Measurements from ENCODE around the gene C14orf132. TPM values are rescaled to one million over a fixed set of nuclear protein-coding genes. Genes with fewer than 3 reads are reported as not detected.

The C14orf132 gene
- total and polyA plus RNA-seq, 9 of the 15 experiments (the other 6 are each of a cell fraction or from before 2014, with no cell fraction given), result not detected

- TF ChIP-seq CEBPG (CRISPR knock-in tag; IDR thresholded peaks at IDR 0.05), result no peak
- no peak for TF ChIP-seq CEBPG (tag; conservative IDR thresholded peaks at IDR 0.05 in 1 of 2, IDR thresholded peaks at IDR 0.05 in 1 of 2)
- no peak for TF ChIP-seq ZNF57 (CRISPR knock-in tag; IDR thresholded peaks at IDR 0.05)
- no peak for TF ChIP-seq ZNF274 (IDR thresholded peaks at IDR 0.05; ENCODE audit: borderline replicate concordance, low read depth, low read length)
- TF ChIP-seq BRCA1 (IDR thresholded peaks at IDR 0.05), result no peak
- no peak for TF ChIP-seq BRCA1 (CRISPR knock-in tag; IDR thresholded peaks at IDR 0.05)
Observed at GRCh38 chr14:96071561-96071960, 32.4 kb downstream of the C14orf132 start (continued).

GRCh38 chr14:96072076-96072475 lies 32.9 kb downstream of the C14orf132 start:
- BruUV-seq (replicated peaks), result no TSS peak

More at GRCh38 chr14:96072076-96072475, 32.9 kb downstream of the C14orf132 start:
- WGBS (ENCODE audit: insufficient coverage, low coverage, missing lambda C conversion rate), result 0% methylated on average over 7 of the region's 10 CpGs
- Histone ChIP-seq H3K9me1 (ENCODE audit: control insufficient read depth, insufficient read depth, low read length) (no peaks in the 10 kb centered on the region), H2AFZ (ENCODE audit: low read depth, low read length) (no peak overlapping the region), H3K27ac (ENCODE audit: extremely low read depth, low read depth, low read length) (no peak overlapping the region), H3K4me3 (no peak overlapping the region), H3K27me3 (ENCODE audit: control insufficient read depth in 2 of 2, insufficient read depth in 2 of 2, low read length in 2 of 2) (peaks cover 0 to 9% of the 10 kb centered on the region in 2 experiments; a peak in 1 of 5 replicates), H3K4me1 (replicated peaks in 1 of 2; ENCODE audit: control insufficient read depth in 2 of 2, insufficient read depth in 2 of 2, low read length in 2 of 2) (no peaks in the 10 kb centered on the region), H3K36me3 (ENCODE audit: control insufficient read depth, insufficient read depth, low read length) (no peaks in the 10 kb centered on the region), H3K4me2 (ENCODE audit: insufficient read depth, low read length) (no peak overlapping the region), H3K9ac (ENCODE audit: insufficient read depth in 1 of 2, low read depth in 2 of 2, low read length in 2 of 2) (no peak overlapping the region), H3K79me2 (ENCODE audit: control insufficient read depth, insufficient read depth, low read length) (no peaks in the 10 kb centered on the region), H4K20me1 (replicated peaks; ENCODE audit: control insufficient read depth, insufficient read depth, low read length) (no peaks in the 10 kb centered on the region), H3K9me3 (replicated peaks; ENCODE audit: control insufficient read depth, insufficient read depth, low read depth, low read length) (no peaks in the 10 kb centered on the region)
- in situ Hi-C loops (cut with MboI), result no loop called here
- ChIA-PET POLR2A (no interaction called here), CTCF (ENCODE audit: low intra/inter-chr PET ratio) (no interaction called here)
- FAIRE-seq, result no peak
- intact Hi-C loops (cut with micrococcal nuclease), result no loop called here
- no peak for DNase-seq (ENCODE audit: extremely low read depth in 1 of 4, low spot score in 3 of 4)
- TF ChIP-seq KDM1A (IDR thresholded peaks at IDR 0.05) (no peak), HNRNPUL1 (IDR thresholded peaks at IDR 0.05; ENCODE audit: low read length) (no peak), SIX5 (IDR thresholded peaks at IDR 0.05; ENCODE audit: borderline replicate concordance in 1 of 2, insufficient read depth in 1 of 2, low read depth in 1 of 2, low read length in 2 of 2) (no peak), RBM39 (optimal IDR thresholded peaks at IDR 0.05; ENCODE audit: low read depth, low read length) (no peak)
- no peak for ATAC-seq
